GM12872 (cell line): ENCODE measurements around the gene C2CD2.

ENCODE experiments used
- CTCF ChIP-seq: IDR thresholded peaks from 3 replicates; pipeline ENCODE4 v1.5.1; 2011; ENCODE audit warnings: low read depth, mild to moderate bottlenecking, low read length, moderate library complexity; ENCODE audit not compliant: insufficient read depth

C2CD2 gene

DNA sequence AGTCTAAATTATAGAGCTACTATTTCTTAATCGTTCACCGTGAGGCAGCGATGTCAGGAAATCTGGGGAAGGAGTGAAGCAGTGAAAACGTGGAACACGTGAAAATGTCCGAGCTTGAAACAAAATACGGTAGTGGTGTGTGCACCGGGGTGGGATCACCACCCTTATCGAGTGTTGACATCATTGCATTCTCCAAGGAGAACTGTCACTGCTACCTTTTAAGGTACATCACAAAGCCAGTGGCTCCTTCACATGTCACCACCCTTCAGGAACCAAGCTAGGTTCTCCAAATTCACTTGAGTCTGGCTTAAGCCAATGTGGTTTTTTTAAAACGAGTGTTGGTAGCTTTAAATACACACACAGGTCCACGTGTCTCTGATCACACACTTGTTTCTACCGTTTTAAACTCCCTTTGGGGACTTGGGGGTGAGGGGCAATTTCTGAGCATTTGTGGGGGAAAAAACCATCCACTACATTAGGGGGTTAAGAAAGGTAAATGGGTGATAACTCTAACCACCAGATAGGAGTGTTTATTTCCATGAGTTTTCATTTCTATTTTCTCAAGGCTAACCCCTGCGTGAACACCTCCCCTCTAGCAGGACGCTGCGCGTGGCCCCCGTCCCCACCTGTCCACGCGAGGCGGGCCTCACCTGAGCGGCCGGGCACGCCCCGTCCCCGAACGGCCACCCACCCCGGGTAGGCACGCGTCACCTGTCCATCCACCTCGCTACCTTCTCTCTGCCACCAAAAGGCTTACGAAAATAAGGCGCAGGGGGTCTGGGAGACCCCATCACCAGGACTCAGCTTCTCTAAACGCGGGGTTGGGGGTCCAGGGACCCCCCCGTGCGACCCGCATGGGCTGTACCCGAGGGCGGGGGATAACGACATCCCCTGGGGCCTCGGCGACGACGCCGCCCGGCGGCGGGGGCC, 75.7 kb downstream of the C2CD2 start:
- no peak for TF ChIP-seq CTCF

DNA sequence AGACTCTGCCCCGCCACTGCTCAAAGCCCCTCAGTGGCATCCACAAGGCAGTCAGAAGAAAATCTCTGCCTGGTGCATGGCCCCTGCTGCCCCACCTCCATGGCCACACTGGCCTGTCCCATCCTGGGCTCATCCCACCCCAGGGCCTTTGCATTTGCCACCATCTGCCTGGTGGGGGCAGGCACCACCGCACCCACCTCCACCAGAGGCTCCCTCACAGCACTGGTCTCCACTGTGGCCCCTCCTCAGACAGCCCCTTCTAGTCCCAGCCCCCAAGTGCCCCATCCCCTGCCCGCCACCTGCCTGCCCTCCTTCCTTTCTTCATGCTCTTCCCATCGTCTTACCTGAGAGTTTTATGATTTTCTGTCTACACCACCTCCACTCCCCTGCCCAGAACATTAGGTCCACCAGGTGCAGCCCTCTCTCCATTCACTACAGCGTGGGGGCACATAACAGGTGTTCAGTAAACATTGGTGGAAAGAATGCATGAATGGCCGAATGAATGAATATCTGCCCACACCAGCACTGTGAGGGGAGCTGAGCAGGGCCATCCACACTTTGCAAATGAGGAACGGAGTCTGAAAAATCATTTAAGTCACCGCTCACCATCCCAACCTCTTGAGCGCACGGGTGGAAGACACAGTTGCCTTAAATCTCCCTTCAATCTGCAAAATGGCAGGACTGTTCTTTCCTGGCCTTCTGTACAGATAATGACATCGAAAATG, 76.7 kb downstream of the C2CD2 start:
- TF ChIP-seq CTCF, result 0 out of 3 replicates have a peak, but pooled peaks have one; percentile 27

DNA sequence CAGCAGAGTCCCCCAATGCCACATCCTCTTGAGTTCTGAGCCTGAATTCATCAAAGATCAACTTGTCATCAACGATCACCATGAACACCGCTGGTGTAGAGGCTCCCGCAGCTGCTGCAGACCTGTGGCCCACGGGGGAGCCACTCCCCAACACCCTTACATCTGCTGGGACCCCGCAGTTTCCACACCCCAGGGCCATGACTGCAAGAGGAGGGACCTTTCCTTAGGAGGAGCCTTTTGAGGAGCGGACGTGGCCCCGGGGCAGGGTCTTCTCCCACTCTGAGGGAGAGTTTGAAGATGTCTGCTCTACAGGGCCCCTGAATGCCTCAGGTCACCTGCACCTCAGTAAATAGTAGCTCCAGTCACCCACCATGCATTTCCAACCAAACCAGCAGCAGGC, 77.4 kb downstream of the C2CD2 start:
- no peak for TF ChIP-seq CTCF

DNA sequence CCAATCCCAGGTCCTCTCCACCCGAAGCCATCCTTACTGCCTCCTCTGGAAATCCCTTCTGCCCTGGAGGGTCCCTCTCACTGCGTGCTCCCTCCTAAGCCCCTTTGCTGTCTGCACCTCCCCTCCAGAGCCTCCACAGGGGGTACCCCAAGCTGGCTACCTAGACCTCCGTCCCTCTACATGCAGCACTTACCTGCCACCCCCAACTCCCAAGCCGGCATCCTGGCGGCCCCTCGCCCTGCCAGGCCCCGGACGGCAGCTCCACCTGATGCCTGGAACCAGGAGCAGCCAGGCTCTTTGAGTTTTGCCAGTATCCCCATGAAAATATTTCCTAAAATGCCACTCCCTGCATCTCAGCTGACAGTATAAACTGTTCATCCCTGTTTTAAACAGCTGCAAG, 78.7 kb downstream of the C2CD2 start:
- no peak for TF ChIP-seq CTCF

GRCh38 chr21:41874611-41875010, 79.2 kb downstream of the C2CD2 start:
- TF ChIP-seq CTCF, result no peak

DNA sequence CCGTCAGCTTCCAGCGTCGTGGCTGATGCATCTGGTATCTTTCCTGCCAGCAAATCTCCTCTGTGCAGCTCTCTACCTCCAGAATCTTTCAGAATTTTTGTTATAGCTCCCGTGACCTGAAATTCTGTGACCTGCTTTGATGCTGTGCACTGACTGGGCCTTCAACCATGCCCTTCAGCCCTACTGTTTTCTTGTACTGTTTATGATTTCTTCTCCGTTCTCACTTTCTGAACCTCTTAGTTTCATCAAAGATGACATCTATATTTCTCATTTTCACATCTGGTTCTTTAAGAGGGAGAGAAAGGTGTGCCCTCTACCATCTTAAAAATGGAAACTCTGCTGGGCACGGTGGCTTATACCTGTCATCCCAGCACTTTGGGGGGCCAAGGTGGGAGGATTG, 80.4 kb downstream of the C2CD2 start:
- TF ChIP-seq CTCF, result no peak

DNA sequence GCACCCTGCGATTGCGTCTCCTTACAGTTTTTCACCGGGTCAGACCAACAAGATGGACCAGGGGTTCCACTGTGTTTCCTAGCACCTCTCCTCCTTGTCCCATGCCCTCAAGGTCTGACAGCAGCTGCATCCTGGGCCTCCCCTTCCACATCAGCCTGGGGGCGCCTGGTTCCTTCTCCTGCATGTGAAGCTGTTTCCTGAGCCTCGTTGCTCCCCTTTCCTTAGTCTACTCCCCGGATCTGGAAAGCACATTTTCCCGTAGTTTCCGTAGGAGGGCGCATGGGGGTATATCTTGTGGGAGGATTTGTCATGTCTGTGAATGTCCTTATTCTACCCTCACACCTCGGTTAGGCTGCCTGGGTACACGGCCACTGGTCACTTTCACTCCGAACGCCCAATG, 80.8 kb downstream of the C2CD2 start:
- no peak for TF ChIP-seq CTCF
